ENCODE measurements around the gene EFHB. TPM values are rescaled to one million over a fixed set of nuclear protein-coding genes. Genes with fewer than 3 reads are reported as not detected.
"Not testable (repeated sequence)": the region's sequence is repeated elsewhere in the genome, so short reads cannot be mapped to it uniquely, and the experiment has no call there.

EFHB gene
- total RNA-seq, 1 experiment from 2014 or later, result 0.30 TPM

GRCh38 chr3:19866751-19867347, 67.2 kb downstream of the EFHB start:
- Histone ChIP-seq H3K9me2 (ENCODE audit: insufficient read depth) (no peaks in the 10 kb centered on the region), H3K4me3 (replicated peaks in 1 of 2; ENCODE audit: low read depth in 1 of 2, low read length in 2 of 2) (no peak overlapping the region), H3K9me3 (ENCODE audit: control insufficient read depth in 1 of 2, insufficient read depth in 1 of 2, low read depth in 1 of 2, low read length in 2 of 2) (no peaks in the 10 kb centered on the region), H2AFZ (ENCODE audit: low read depth, low read length, poor library complexity, severe bottlenecking) (no peak overlapping the region), H3K36me3 (ENCODE audit: control insufficient read depth in 1 of 2, insufficient read depth in 2 of 2, low read length in 2 of 2) (no peaks in the 10 kb centered on the region), H3K4me1 (ENCODE audit: control insufficient read depth in 1 of 2, insufficient read depth in 2 of 2, low read length in 2 of 2) (no peaks in the 10 kb centered on the region), H3K27ac (ENCODE audit: low read depth, low read length) (no peak overlapping the region), H3K4me2 (ENCODE audit: low read length) (no peak overlapping the region), H4K20me1 (ENCODE audit: insufficient read depth) (no peaks in the 10 kb centered on the region), H3K27me3 (ENCODE audit: insufficient read depth, low read length) (peaks cover 16% of the 10 kb centered on the region; the same call in 1 of the 2 replicates), H3K9ac (ENCODE audit: low read length) (no peak overlapping the region), H3K79me2 (ENCODE audit: insufficient read depth, low read length) (no peaks in the 10 kb centered on the region)
- POLR2A ChIA-PET, result no interaction called here
- ATAC-seq, result peak; percentile 88
- TF ChIP-seq RAD21 (IDR thresholded peaks at IDR 0.05; ENCODE audit: low read depth) (peak; percentile 81), JUND (IDR thresholded peaks at IDR 0.05) (no peak), SIN3A (IDR thresholded peaks at IDR 0.05; ENCODE audit: low read depth) (no peak), ELF1 (IDR thresholded peaks at IDR 0.05; ENCODE audit: borderline replicate concordance, low read depth) (no peak), EGR1 (IDR thresholded peaks at IDR 0.05; ENCODE audit: low read depth) (no peak), ZBTB33 (IDR thresholded peaks at IDR 0.05; ENCODE audit: extremely low read depth, insufficient replicate concordance, low read length) (no peak)
- TF ChIP-seq, protein P1, sequence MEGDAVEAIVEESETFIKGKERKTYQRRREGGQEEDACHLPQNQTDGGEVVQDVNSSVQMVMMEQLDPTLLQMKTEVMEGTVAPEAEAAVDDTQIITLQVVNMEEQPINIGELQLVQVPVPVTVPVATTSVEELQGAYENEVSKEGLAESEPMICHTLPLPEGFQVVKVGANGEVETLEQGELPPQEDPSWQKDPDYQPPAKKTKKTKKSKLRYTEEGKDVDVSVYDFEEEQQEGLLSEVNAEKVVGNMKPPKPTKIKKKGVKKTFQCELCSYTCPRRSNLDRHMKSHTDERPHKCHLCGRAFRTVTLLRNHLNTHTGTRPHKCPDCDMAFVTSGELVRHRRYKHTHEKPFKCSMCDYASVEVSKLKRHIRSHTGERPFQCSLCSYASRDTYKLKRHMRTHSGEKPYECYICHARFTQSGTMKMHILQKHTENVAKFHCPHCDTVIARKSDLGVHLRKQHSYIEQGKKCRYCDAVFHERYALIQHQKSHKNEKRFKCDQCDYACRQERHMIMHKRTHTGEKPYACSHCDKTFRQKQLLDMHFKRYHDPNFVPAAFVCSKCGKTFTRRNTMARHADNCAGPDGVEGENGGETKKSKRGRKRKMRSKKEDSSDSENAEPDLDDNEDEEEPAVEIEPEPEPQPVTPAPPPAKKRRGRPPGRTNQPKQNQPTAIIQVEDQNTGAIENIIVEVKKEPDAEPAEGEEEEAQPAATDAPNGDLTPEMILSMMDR (IDR thresholded peaks at IDR 0.05 in 2 of 3, conservative IDR thresholded peaks at IDR 0.05 in 1 of 3; ENCODE audit: borderline replicate concordance in 1 of 3, insufficient read depth in 1 of 3, low read depth in 2 of 3, low read length in 2 of 3), result peak; percentile 57 to 87 (median 74); a peak in 5 of 6 replicates
- RAD21 ChIA-PET (ENCODE audit: low non-redundant PET in 1 of 2, low total read pairs in 2 of 2, uncharacterized antibody in 2 of 2, unreplicated experiment in 2 of 2), result interaction anchor here in 1 of 2 experiments (1.4 kb wide), 1 partner anchor 518 kb away, joined by 3 read pairs; no protein-coding TSS in a partner anchor
- BruUV-seq (replicated peaks), result no TSS peak
- peak; percentile 24 for DNase-seq (ENCODE audit: low read depth, low spot score)
- intact Hi-C loops (cut with micrococcal nuclease), result loop anchor here (1.0 to 10.0 kb wide), 5 partner anchors 518 to 1308 kb away; no protein-coding TSS in a partner anchor
- CTCF ChIA-PET, result interaction anchor here (0.7 to 3.5 kb wide), 3 partner anchors 16 to 1020 kb away, joined by 3 to 31 read pairs (median 3); no protein-coding TSS in a partner anchor

- RAD21 ChIA-PET (ENCODE audit: low non-redundant PET in 1 of 2, low total read pairs in 2 of 2, uncharacterized antibody in 2 of 2, unreplicated experiment in 2 of 2), result not testable (repeated sequence)
Measured at GRCh38 chr3:19855318-19855717, 78.7 kb downstream of the EFHB start.

DNA sequence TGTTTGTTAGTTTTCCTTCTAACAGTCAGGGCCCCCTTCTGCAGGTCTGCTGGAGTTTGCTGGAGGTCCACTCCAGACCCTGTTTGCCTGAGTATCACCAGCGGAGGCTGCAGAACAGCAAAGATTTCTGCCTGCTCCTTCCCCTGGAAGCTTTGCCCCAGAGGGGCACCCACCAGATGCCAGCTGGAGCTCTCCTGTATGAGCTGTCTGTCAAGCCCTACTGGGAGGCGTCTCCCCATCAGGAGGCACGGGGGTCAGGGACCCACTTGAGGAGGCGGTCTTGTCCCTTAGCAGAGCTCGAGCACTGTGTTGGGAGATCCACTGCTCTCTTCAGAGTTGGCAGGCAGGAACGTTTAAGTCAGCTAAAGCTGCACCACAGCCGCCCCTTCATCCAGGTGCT, 87.4 kb downstream of the EFHB start:
- ATAC-seq; intact Hi-C loops (cut with micrococcal nuclease); POLR2A ChIA-PET; H3K9me2 ChIP-seq (ENCODE audit: insufficient read depth); H3K9me3 ChIP-seq (ENCODE audit: control insufficient read depth in 1 of 2, insufficient read depth in 1 of 2, low read depth in 1 of 2, low read length in 2 of 2); DNase-seq (ENCODE audit: low read depth, low spot score); H3K27me3 ChIP-seq (ENCODE audit: insufficient read depth, low read length); H3K4me2 ChIP-seq (ENCODE audit: low read length); BruUV-seq (replicated peaks); H3K27ac ChIP-seq (ENCODE audit: low read depth, low read length); H3K36me3 ChIP-seq (ENCODE audit: control insufficient read depth in 1 of 2, insufficient read depth in 2 of 2, low read length in 2 of 2); H3K79me2 ChIP-seq (ENCODE audit: insufficient read depth, low read length); H3K4me1 ChIP-seq (ENCODE audit: control insufficient read depth in 1 of 2, insufficient read depth in 2 of 2, low read length in 2 of 2); H2AFZ ChIP-seq (ENCODE audit: low read depth, low read length, poor library complexity, severe bottlenecking); CTCF ChIA-PET; H3K4me3 ChIP-seq (replicated peaks in 1 of 2; ENCODE audit: low read depth in 1 of 2, low read length in 2 of 2); RAD21 ChIA-PET (ENCODE audit: low non-redundant PET in 1 of 2, low total read pairs in 2 of 2, uncharacterized antibody in 2 of 2, unreplicated experiment in 2 of 2); H3K9ac ChIP-seq (ENCODE audit: low read length); H4K20me1 ChIP-seq (ENCODE audit: insufficient read depth): not testable (repeated sequence)

More at GRCh38 chr3:19855318-19855717, 78.7 kb downstream of the EFHB start:
- H4K20me1 ChIP-seq (ENCODE audit: insufficient read depth); H3K9me3 ChIP-seq (ENCODE audit: control insufficient read depth in 1 of 2, insufficient read depth in 1 of 2, low read depth in 1 of 2, low read length in 2 of 2); H3K27me3 ChIP-seq (ENCODE audit: insufficient read depth, low read length); DNase-seq (ENCODE audit: low read depth, low spot score); H3K4me1 ChIP-seq (ENCODE audit: control insufficient read depth in 1 of 2, insufficient read depth in 2 of 2, low read length in 2 of 2); POLR2A ChIA-PET; intact Hi-C loops (cut with micrococcal nuclease); BruUV-seq (replicated peaks); H2AFZ ChIP-seq (ENCODE audit: low read depth, low read length, poor library complexity, severe bottlenecking); H3K27ac ChIP-seq (ENCODE audit: low read depth, low read length); H3K79me2 ChIP-seq (ENCODE audit: insufficient read depth, low read length); H3K9ac ChIP-seq (ENCODE audit: low read length); H3K4me2 ChIP-seq (ENCODE audit: low read length); ATAC-seq; H3K4me3 ChIP-seq (replicated peaks in 1 of 2; ENCODE audit: low read depth in 1 of 2, low read length in 2 of 2); CTCF ChIA-PET; H3K36me3 ChIP-seq (ENCODE audit: control insufficient read depth in 1 of 2, insufficient read depth in 2 of 2, low read length in 2 of 2); H3K9me2 ChIP-seq (ENCODE audit: insufficient read depth): not testable (repeated sequence)
